ENCODE measurements around the gene SLC35D2.

The SLC35D2 gene

DNA sequence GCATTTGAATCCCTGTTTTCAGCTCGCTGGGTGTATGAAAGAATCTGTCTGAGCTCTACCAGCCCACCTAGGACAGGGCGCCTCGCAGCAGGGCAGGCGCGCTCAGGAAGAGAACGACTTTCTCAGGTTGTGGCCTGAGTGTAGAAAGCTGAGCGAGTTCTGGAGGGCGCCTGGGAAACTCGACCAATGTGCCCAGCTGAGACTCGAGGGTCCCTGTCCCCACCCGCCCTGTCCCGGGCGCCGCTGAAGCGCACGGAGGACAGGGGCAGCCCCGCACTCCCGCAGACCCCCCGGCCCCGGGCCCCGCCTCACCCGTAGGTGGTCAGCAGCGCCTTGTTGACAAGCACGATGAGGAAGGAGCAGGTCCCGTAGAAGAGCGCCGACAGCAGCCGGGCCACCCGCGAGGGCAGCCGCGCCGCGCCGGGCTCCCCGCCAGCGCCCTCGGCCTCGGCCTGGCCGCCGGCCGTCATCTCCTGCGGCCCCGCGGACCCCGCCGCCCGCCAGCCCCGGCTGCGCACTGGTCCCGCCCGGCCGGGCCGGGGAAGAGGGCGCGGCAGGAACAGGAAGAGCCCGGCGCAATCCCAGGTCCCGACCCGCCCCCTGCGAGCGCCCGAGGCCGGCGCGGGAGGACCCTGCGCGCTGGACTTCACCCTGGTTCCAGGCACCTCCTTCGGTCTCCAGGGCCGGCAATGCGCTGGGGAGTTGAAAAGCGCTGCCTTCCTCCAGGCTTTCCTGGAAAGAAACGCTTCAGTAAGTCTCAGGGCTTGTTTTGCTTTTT lies at the start of gene SLC35D2:
Gene SLC35D2, minus strand, starts transcription at position 547 of the 778 bp plus-strand sequence. Its CDS starts 77 bp downstream, at position 470.
- peak; percentile 27 for DNase-seq (ENCODE audit: low spot score)

GRCh38 chr9:96430377-96430776 lies 46.9 kb upstream of the SLC35D2 start:
- DNase-seq (ENCODE audit: low spot score) = no peak

GRCh38 chr9:96429732-96430131 lies 46.2 kb upstream of the SLC35D2 start:
- DNase-seq (ENCODE audit: low spot score) = no peak

DNA sequence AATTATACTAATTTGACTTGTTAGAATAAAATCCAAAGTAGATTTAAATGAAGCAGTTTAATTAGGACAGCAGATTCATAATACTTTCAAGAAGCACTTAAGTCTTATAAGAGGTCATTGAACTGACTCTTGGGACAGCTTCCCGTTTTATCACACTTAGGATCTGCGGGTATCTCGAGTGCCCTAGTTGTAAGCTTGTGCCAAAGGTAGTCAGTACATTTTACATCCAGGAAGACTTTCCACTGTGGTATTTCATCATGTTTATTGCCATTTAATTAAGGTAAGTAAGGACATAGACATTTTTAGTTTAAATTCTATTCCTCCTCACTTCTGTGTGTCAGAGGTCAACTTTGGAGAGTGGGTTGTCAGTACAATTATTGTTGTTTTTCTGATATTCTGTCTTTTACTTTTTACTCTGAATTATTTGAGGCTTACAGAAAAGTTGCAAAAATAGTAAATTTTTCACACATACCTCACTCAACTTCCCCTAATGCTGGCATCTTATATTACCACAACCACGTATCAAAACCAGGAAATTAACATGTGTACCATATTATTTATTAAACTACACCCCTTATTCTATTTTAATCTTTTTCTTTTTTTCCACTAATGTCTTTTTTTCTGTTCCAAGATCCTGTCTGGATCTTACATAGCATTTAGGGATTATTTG lies 42.1 kb upstream of the SLC35D2 start:
- no peak for DNase-seq (ENCODE audit: low spot score)

- DNase-seq (ENCODE audit: low spot score) = no peak
These were observed 40.5 kb upstream of the SLC35D2 start for GRCh38 chr9:96423985-96424336.

- no peak for DNase-seq (ENCODE audit: low spot score)
These were observed 39.9 kb upstream of the SLC35D2 start for GRCh38 chr9:96423322-96423984.

DNA sequence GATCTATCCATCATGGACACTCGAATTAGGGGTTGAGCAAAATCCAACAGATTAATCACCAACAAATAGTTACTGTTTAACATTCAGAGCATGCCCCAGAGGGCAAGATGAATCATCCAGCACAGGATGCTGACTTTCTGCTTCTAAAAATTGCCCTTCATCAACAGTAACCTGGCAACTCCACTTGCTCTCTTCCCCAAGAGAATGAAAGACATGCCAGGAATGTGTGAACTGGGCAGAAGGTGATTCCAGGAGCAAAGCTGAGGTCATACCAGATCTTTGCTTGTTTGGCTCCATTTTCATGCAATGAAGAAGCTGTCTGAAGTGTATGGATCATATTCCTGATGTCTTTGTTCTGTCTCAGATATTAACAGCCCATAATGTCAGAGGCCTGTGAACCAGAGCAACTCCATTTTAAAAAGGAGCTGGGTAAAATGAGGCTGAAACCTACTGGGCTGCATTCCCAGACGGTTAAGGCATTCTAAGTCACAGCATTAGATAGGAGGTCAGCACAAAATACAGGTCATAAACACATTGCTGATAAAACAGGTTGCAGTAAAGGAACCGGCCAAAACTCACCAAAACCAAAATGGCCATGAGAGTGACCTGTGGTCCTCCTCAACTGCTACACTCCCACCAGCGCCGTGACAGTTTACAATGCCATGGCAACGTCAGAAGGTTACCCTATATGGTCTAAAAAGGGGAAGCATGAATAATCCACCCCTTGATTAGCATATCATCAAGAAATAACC lies 37.1 kb upstream of the SLC35D2 start:
- peak; percentile 11 for DNase-seq (ENCODE audit: low spot score)

DNA sequence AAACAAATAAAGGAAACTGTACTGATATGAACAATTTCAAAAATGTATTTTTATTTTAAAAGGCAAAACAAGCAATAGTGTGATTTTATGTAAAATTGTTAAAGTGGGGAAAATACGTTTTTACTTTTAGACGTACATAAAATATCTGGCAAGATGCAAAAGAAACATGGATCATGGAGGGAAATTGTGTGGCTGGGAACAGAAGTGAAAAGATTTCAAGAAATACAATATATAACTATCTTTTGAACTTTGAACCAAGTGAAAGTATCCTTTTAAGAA lies 36.1 kb upstream of the SLC35D2 start:
- no peak for DNase-seq (ENCODE audit: low spot score)

- DNase-seq (ENCODE audit: low spot score) = peak; percentile 79
These were observed 35.6 kb upstream of the SLC35D2 start for GRCh38 chr9:96418920-96419690.

GRCh38 chr9:96418083-96418919 lies 34.8 kb upstream of the SLC35D2 start, which contains the start of gene ZNF367:
Gene ZNF367, minus strand, starts transcription at chr9:96418370. Its CDS starts 338 bp downstream, at chr9:96418032.
- peak; percentile 95 for DNase-seq (ENCODE audit: low spot score)

DNA sequence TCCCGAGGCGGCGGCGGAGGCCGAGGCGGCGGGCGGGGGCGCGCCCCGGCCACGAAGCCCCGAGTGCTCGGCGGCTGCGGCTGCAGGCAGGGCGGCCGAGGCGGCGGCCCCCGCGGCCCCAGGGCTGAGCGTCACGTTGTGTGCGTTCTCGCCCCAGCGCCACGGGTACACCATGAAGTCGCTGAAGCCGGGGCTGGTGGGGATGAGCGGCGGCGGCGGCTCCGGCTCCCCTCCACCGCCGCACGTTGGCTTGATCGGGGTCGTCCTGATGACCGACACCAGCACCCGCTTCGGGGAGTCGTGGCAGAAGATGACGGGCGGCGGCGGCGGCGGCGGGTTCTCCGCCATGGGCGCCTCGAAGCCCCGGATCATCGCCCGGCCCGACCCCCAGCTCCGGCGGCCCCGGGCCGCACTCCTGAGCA lies 34.2 kb upstream of the SLC35D2 start:
- DNase-seq (ENCODE audit: low spot score) = peak; percentile 48

DNA sequence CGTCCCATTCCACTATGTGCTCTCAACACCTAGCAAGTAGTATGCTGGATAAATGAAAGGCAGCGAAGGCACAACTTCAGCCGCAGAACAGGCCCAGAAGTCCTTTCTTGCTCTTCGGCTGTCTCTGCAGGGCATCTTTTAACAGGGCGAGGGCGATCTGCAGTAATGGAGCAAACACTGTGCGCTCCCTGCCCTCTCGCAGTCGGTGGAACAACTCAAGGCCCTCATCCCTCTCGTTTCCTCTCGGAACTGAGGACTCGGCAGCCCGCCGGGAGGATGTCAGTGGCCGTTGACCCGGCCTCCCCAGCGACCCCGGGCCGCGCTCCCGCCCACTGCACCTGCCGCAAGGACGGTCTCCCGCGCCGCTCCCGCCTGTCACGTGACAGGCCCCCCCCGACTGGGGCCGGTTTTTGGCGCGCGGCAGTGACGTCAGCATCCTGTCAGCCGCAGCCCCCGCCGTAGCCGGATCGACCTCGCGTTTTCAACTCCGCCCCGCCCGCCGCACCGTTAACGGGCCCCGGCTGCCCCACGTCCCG lies 33.6 kb upstream of the SLC35D2 start:
- peak; percentile 93 for DNase-seq (ENCODE audit: low spot score)

DNA sequence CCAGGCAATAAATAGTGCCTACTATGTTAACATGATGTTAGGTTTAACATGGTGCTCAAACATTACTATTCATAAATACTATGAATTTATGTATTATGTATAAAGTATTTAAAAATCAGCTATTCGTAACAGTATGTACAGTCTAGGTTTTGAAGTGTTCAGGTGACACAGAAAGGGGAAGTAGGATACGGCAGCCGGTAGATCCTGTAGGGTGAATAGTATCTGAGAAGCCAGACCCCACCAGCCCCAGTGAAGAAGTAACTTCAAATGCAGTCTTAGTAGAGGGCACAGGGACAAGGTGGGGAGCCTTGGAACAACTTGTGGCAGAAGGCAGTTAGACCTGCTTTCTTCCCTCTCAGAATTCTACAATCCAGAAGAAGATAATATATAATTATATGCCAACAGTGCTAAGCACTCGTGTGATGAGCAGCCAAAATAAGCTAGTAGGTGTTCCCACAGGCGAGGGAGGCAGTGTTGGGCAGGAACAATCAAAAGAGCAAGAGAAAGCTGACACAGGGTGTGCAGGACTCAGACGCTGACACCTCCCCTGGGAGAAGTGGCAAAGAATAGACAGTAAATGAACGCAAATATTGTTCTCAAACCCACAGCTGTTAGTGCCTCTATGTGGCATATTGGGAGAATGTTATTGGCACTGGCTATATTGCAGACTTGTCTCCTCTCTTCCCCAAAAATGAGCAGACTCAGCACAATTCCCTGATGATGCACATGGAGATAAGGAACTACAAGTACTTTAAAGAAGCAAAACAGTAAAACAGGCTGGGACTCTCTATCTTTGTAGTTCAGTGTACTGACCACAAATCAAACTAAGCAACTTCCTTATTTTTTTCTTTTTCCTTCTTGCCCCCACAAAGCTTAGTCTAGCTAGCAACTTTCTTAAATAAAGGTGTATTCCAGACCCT lies 30.1 kb upstream of the SLC35D2 start:
- DNase-seq (ENCODE audit: low spot score) = peak; percentile 35

- no peak for DNase-seq (ENCODE audit: low spot score)
These were observed 28.8 kb upstream of the SLC35D2 start for GRCh38 chr9:96412174-96412913.

DNA sequence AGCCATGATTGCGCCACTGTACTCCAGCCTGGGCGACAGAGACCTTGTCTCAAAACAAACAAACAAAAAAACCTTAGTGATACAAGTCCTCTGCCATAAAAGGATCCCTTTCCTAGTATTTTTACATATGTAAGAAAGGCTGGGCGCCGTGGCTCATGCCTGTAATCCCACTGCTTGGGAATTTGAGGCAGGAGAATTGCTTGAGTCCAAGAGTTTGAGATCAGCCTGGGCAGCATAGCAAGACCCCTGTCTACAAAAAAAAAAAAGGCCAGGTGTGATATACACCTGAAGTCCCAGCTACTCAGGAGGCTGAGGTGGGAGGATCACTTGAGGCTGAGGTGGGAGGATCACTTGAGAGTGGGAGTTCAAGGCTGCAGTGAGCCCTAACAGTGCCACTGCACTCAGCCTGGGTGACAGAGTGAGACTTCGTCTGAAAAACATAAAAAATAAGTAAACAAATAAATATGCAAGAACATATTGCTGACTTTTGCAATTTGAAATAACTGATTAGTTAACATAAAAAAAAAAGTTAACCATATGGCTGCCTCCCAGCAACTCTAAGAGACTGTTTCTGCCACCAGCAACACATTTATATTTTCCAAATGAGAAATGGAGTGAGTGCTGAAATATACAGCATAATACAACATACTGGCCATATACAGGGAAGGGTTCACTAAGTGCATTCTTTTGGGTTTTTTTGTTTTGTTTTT lies 27.8 kb upstream of the SLC35D2 start:
- DNase-seq (ENCODE audit: low spot score) = no peak

DNA sequence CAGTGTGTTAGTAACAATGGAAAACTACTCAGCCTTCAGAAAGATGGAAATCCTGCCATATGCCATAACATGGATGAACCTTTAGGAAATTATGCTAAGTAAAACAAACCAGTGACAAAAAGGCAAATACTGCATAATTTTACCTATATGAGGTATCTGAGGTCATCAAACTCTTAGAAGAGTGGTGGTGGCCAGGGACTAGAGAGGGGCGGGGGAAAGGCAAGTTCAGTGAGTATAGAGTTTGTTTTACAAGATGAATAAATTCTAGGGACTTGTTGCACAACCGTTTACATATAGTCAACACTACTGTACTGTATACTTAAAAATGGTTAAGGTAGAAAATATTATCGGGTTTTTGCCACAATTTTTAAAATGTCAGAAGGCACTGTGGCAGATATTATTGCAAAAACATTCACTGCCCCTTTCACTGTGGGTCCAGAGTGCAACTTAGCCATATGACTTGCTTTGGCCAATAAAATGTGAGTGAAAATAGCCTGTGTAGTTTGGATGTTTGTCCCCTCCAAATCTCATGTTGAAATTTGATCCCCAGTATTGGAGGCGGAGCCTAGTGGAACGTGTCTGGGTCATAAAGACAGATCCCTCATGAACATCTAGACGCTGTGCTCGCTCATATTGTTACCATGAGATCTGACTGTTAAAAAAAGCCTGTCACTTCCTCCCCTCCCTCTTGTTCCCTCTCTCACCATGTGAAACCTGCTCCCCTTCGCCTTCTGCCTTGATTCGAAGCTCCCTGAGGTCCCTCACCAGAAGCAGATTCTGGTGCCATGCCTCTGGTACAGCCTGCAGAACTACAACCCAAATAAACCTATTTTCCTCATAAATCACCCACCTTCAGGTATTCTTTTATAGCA lies 25.1 kb upstream of the SLC35D2 start:
- no peak for DNase-seq (ENCODE audit: low spot score)
